ENCODE results near the gene KRTAP3-1.
"Not testable (repeated sequence)": the region's sequence is repeated elsewhere in the genome, so short reads cannot be mapped to it uniquely, and the experiment has no call there.

KRTAP3-1 gene

GRCh38 chr17:41015454-41015853, 6.5 kb upstream of the KRTAP3-1 start:
- no peak for DNase-seq (ENCODE audit: low spot score)

- no peak for DNase-seq (ENCODE audit: low spot score)
Measured at GRCh38 chr17:41013606-41014005, 4.7 kb upstream of the KRTAP3-1 start.

- no peak for DNase-seq (ENCODE audit: low spot score)
Measured at GRCh38 chr17:41013181-41013580, 4.3 kb upstream of the KRTAP3-1 start.

GRCh38 chr17:41012326-41013120, 3.6 kb upstream of the KRTAP3-1 start:
- DNase-seq (ENCODE audit: low spot score), result no peak

GRCh38 chr17:41010441-41010840, 1.5 kb upstream of the KRTAP3-1 start:
- no peak for DNase-seq (ENCODE audit: low spot score)

GRCh38 chr17:41009936-41010335, 1.0 kb upstream of the KRTAP3-1 start:
- no peak for DNase-seq (ENCODE audit: low spot score)

- DNase-seq (ENCODE audit: low spot score), result no peak
Measured at GRCh38 chr17:41009301-41009760, 403 bp upstream of the KRTAP3-1 start.

- DNase-seq (ENCODE audit: low spot score), result no peak
Measured at GRCh38 chr17:41004397-41004796, 4.5 kb downstream of the KRTAP3-1 start.

GRCh38 chr17:41003926-41004325, 5.0 kb downstream of the KRTAP3-1 start:
- no peak for DNase-seq (ENCODE audit: low spot score)

- DNase-seq (ENCODE audit: low spot score), result no peak
Measured at GRCh38 chr17:41002814-41003213, 6.1 kb downstream of the KRTAP3-1 start.

GRCh38 chr17:41001795-41002194, 7.1 kb downstream of the KRTAP3-1 start:
- DNase-seq (ENCODE audit: low spot score), result no peak

- not testable (repeated sequence) for DNase-seq (ENCODE audit: low spot score)
Measured at GRCh38 chr17:40999563-40999962, 9.4 kb downstream of the KRTAP3-1 start, which contains the start of gene KRTAP3-2. Gene KRTAP3-2 (minus strand): TSS chr17:40999906. CDS start chr17:40999853, 53 bp downstream.

- DNase-seq (ENCODE audit: low spot score), result no peak
Measured at GRCh38 chr17:40997361-40997760, 11.6 kb downstream of the KRTAP3-1 start.

- no peak for DNase-seq (ENCODE audit: low spot score)
Measured at GRCh38 chr17:40996829-40997228, 12.1 kb downstream of the KRTAP3-1 start.

GRCh38 chr17:40995116-40995515, 13.8 kb downstream of the KRTAP3-1 start:
- no peak for DNase-seq (ENCODE audit: low spot score)

GRCh38 chr17:40993839-40994238, 15.1 kb downstream of the KRTAP3-1 start, which contains the start of gene KRTAP3-3:
Gene KRTAP3-3 (minus strand): TSS chr17:40994164. CDS start chr17:40994097, 67 bp downstream.
- no peak for DNase-seq (ENCODE audit: low spot score)

- DNase-seq (ENCODE audit: low spot score), result no peak
Measured at GRCh38 chr17:40993084-40993483, 15.8 kb downstream of the KRTAP3-1 start.

- DNase-seq (ENCODE audit: low spot score), result no peak
Measured at GRCh38 chr17:40992666-40993065, 16.3 kb downstream of the KRTAP3-1 start.

GRCh38 chr17:40986920-40987319, 22.0 kb downstream of the KRTAP3-1 start:
- DNase-seq (ENCODE audit: low spot score), result no peak

- DNase-seq (ENCODE audit: low spot score), result no peak
Measured at GRCh38 chr17:40984226-40984625, 24.7 kb downstream of the KRTAP3-1 start, which contains the start of gene KRT40. Gene KRT40 (minus strand): TSS chr17:40984326. CDS start chr17:40984273, 53 bp downstream.

GRCh38 chr17:40981115-40981514, 27.8 kb downstream of the KRTAP3-1 start:
- DNase-seq (ENCODE audit: low spot score), result no peak

- no peak for DNase-seq (ENCODE audit: low spot score)
Measured at GRCh38 chr17:40980596-40980995, 28.3 kb downstream of the KRTAP3-1 start.

- no peak for DNase-seq (ENCODE audit: low spot score)
Measured at GRCh38 chr17:40980117-40980516, 28.8 kb downstream of the KRTAP3-1 start.
